GM12892 (cell line): ENCODE data around the gene MS4A12.

Experiments used
- POLR2A ChIP-seq: IDR thresholded peaks from 2 replicates; pipeline ENCODE4 v1.6.1; 2011; ENCODE audit warnings: low read depth, low read length, control low read depth
- POLR2AphosphoS5 ChIP-seq: IDR thresholded peaks from 2 replicates; pipeline ENCODE4 v1.6.1; 2011; ENCODE audit warnings: low read depth, low read length, control low read depth
- TAF1 ChIP-seq: IDR thresholded peaks from 2 replicates; pipeline ENCODE4 v1.6.1; 2011; ENCODE audit warnings: low read depth, mild to moderate bottlenecking, control low read depth, low read length, borderline replicate concordance

- no peak for TF ChIP-seq TAF1
- TF ChIP-seq POLR2A: no peak
- no peak for TF ChIP-seq POLR2AphosphoS5
Observed at GRCh38 chr11:60502221-60502775, 9.7 kb downstream of the MS4A12 start.
